CD4-positive, alpha-beta T cell (primary cell): ENCODE data around the gene CHRNA10. TPM values are rescaled to one million over a fixed set of nuclear protein-coding genes. Genes with fewer than 3 reads are reported as not detected.
"Not testable (repeated sequence)": the region's sequence is repeated elsewhere in the genome, so short reads cannot be mapped to it uniquely, and the experiment has no call there.

ENCODE experiments used
- ATAC-seq: fragments of 200-7000 bp; cut with Tn5 transposase; one replicate; pipeline ENCODE4 v1.10.0; 2022; ENCODE audit warnings: mild to moderate bottlenecking; ENCODE audit not compliant: poor library complexity
- CTCF ChIA-PET: fragments of 350-600 bp; sonication (Branson Sonifier 250); formaldehyde crosslinking; loops from one replicate; lab custom pipeline; 2021; ENCODE audit warnings: antibody characterized with exemption, inconsistent platforms; lab: Charles Lee
- POLR2A ChIA-PET: fragments of 350-600 bp; sonication (Branson Sonifier 250); formaldehyde crosslinking; loops from one replicate; lab custom pipeline; 2021; ENCODE audit warnings: antibody characterized with exemption, inconsistent platforms; lab: Charles Lee
- DNase-seq, 14 experiments: peaks; one replicate each; pipeline ENCODE4 v3.0.0-alpha.2; 2013 to 2020; ENCODE audit warnings: mixed read lengths in 2 of 14
- H3K27ac ChIP-seq, 2 donors: one replicate each; pipeline versions ENCODE4 v1.5.1 to v1.7.0; 2013; ENCODE audit warnings: low read length in 2 of 2, low read depth in 1 of 2, mild to moderate bottlenecking in 1 of 2
- H3K27me3 ChIP-seq, 2 experiments: 1 replicate in 1 of 2; 2 replicates in 1 of 2; pipeline versions ENCODE4 v1.6.1 to v1.7.0; 2013; ENCODE audit warnings: low read length in 2 of 2, control low read depth in 1 of 2, mild to moderate bottlenecking in 1 of 2, moderate library complexity in 1 of 2; ENCODE audit not compliant: insufficient read depth in 2 of 2, control insufficient read depth in 1 of 2
- H3K36me3 ChIP-seq: one replicate; pipeline ENCODE4 v1.6.1; 2013; ENCODE audit warnings: low read length, control low read depth; ENCODE audit not compliant: insufficient read depth
- H3K4me1 ChIP-seq: one replicate; pipeline ENCODE4 v1.6.1; 2013; ENCODE audit warnings: low read length, control low read depth; ENCODE audit not compliant: insufficient read depth
- H3K4me3 ChIP-seq: one replicate; pipeline ENCODE4 v1.5.1; 2013; ENCODE audit warnings: mild to moderate bottlenecking, low read length, moderate library complexity
- H3K9me3 ChIP-seq, 2 experiments: 1 replicate in 1 of 2; 2 replicates in 1 of 2; pipeline versions ENCODE4 v1.6.1 to v1.7.0; 2013; ENCODE audit warnings: low read length in 2 of 2, mild to moderate bottlenecking in 2 of 2, control low read depth in 1 of 2, moderate library complexity in 1 of 2; ENCODE audit not compliant: control insufficient read depth in 1 of 2, insufficient read depth in 1 of 2
- H3K27ac Mint-ChIP-seq: one replicate; pipeline ENCODE4 v1.8.0; 2020; ENCODE audit warnings: mixed read lengths
- H3K27me3 Mint-ChIP-seq: one replicate; pipeline ENCODE4 v1.8.0; 2021; ENCODE audit warnings: mixed read lengths
- H3K36me3 Mint-ChIP-seq: one replicate; pipeline ENCODE4 v1.8.0; 2021; ENCODE audit warnings: low read depth, mixed read lengths
- H3K4me1 Mint-ChIP-seq: one replicate; pipeline ENCODE4 v1.8.0; 2021; ENCODE audit warnings: low read depth, mixed read lengths
- H3K4me3 Mint-ChIP-seq: one replicate; pipeline ENCODE4 v1.8.0; 2020; ENCODE audit warnings: mild to moderate bottlenecking, mixed read lengths
- H3K9me3 Mint-ChIP-seq: one replicate; pipeline ENCODE4 v1.8.0; 2020; ENCODE audit warnings: mixed read lengths
- CTCF ChIP-seq: fragments of 200-600 bp; IDR thresholded peaks from one replicate; pipeline ENCODE4 v1.8.0; 2022; ENCODE audit warnings: antibody characterized with exemption, mild to moderate bottlenecking
- intact Hi-C, 2 experiments: fragments of 100-400 bp; cut with DNase I in 1 of 2; cut with micrococcal nuclease in 1 of 2; formaldehyde crosslinking; loops; one replicate each; pipeline versions ENCODE4 v1.15.1 to v1.9.0; 2023 to 2025; cut with DNase I, micrococcal nuclease
- total RNA-seq, 174 experiments: library from RNA in 2 of 174; stranded (reverse) in 2 of 174; gene quantifications; one replicate each; pipeline ENCODE4 v1.2.3 and lab custom pipeline; 2021 to 2026

CHRNA10 gene
- total RNA-seq, 2 experiments from 2014 or later, result 0.33 to 0.39 TPM

- intact Hi-C loops, result no loop called here
- no peak for TF ChIP-seq CTCF
These were observed 15.6 kb downstream of the CHRNA10 start for GRCh38 chr11:3655547-3655946.

GRCh38 chr11:3652514-3652913 lies 18.7 kb downstream of the CHRNA10 start:
- H3K4me1 ChIP-seq, H3K4me3 ChIP-seq, H3K27ac ChIP-seq, H3K9me3 ChIP-seq, CTCF ChIA-PET, H3K36me3 ChIP-seq, H3K36me3 Mint-ChIP-seq, H3K27ac Mint-ChIP-seq, H3K9me3 Mint-ChIP-seq, ATAC-seq, H3K4me1 Mint-ChIP-seq, DNase-seq, intact Hi-C loops, POLR2A ChIA-PET, H3K4me3 Mint-ChIP-seq: not testable (repeated sequence)
- H3K27me3 ChIP-seq, result peaks cover 7 to 10% of the 10 kb centered on the region in 2 experiments
- peaks cover 34% of the 10 kb centered on the region for H3K27me3 Mint-ChIP-seq

More at GRCh38 chr11:3655547-3655946, 15.6 kb downstream of the CHRNA10 start:
- H3K4me1 Mint-ChIP-seq, result no peaks in the 10 kb centered on the region
- ATAC-seq, result no peak
- H3K36me3 Mint-ChIP-seq, result no peaks in the 10 kb centered on the region
- Histone ChIP-seq H3K27ac (no peak overlapping the region), H3K4me3 (no peak overlapping the region), H3K36me3 (no peaks in the 10 kb centered on the region), H3K4me1 (no peaks in the 10 kb centered on the region), H3K27me3 (peaks cover 7 to 13% of the 10 kb centered on the region in 2 experiments), H3K9me3 (no peaks in the 10 kb centered on the region)
- H3K4me3 Mint-ChIP-seq, result no peak overlapping the region
- peaks cover 8% of the 10 kb centered on the region for H3K27me3 Mint-ChIP-seq
- no peak overlapping the region for H3K27ac Mint-ChIP-seq
- no peaks in the 10 kb centered on the region for H3K9me3 Mint-ChIP-seq
- DNase-seq, result no peak
- ChIA-PET POLR2A (no interaction called here), CTCF (no interaction called here)

GRCh38 chr11:3649374-3649773 lies 21.8 kb downstream of the CHRNA10 start:
- H3K4me1 Mint-ChIP-seq, POLR2A ChIA-PET, CTCF ChIA-PET, H3K27ac Mint-ChIP-seq, H3K4me3 Mint-ChIP-seq, H3K4me3 ChIP-seq, intact Hi-C loops, H3K27me3 ChIP-seq, H3K9me3 ChIP-seq, H3K4me1 ChIP-seq, DNase-seq, H3K36me3 Mint-ChIP-seq, H3K27ac ChIP-seq, ATAC-seq, H3K36me3 ChIP-seq, H3K9me3 Mint-ChIP-seq: not testable (repeated sequence)
- peaks cover 53% of the 10 kb centered on the region for H3K27me3 Mint-ChIP-seq

- H3K4me1 Mint-ChIP-seq, intact Hi-C loops, POLR2A ChIA-PET, DNase-seq, H3K27ac Mint-ChIP-seq, H3K27me3 ChIP-seq, H3K4me3 Mint-ChIP-seq, CTCF ChIA-PET, H3K27ac ChIP-seq, H3K4me3 ChIP-seq, H3K9me3 Mint-ChIP-seq, H3K4me1 ChIP-seq, ATAC-seq, H3K36me3 ChIP-seq, H3K36me3 Mint-ChIP-seq, H3K9me3 ChIP-seq: not testable (repeated sequence)
- H3K27me3 Mint-ChIP-seq, result peaks cover 59% of the 10 kb centered on the region
These were observed 22.3 kb downstream of the CHRNA10 start for GRCh38 chr11:3648843-3649242.
